Measurements from ENCODE around the gene PRDM16. TPM values are rescaled to one million over a fixed set of nuclear protein-coding genes. Genes with fewer than 3 reads are reported as not detected.

PRDM16 gene
- total RNA-seq, 1 experiment from 2014 or later, result 1.6 TPM

DNA sequence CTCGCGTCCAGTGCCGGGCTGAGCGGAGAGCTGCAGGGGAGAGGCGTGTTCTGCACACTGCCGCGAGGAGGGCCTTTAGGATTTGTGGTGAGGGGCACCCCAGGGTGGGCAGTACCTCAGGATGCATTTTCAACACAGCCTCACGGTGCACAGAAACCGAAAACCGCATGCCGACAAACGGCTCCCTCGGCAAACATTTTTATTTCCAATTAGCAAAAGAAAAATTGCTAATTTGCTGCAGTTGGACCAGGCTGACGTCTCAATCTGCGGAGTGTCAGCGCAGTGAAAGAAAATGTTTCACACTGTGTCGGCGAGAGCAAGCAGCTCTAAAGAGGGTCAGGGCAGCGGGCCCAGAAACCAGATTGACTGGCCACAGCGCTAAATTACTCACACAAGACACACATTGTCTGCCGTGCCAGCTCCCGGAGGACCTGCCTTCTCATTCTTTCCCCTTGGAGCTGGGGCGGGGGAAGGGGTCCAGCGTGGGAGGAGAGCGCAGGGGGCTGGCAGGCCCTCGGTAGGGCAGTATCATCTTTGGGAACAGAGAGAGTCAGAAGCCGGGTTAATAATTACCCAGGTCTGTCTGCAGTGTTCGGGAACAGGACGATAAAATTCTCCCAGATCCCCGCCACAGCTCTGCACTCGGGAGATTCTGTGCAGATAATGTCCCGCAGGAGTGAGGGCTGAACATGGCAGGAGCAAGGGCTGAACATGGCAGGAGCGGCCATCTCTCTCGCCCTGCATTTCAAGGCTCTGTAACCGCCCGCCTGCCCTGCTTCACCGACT, 150.2 kb downstream of the PRDM16 start:
- Mint-ChIP-seq H3K27ac (peak overlapping the region; percentile 41; the same call in 1 of the 2 replicates), H3K9me3 (no peaks in the 10 kb centered on the region), H3K4me1 (peaks cover 6% of the 10 kb centered on the region; the same call in 1 of the 2 replicates), H3K36me3 (no peaks in the 10 kb centered on the region), H3K27me3 (ENCODE audit: low read depth) (no peaks in the 10 kb centered on the region), H3K4me3 (no peak overlapping the region)
- TF ChIP-seq MYBL2 (CRISPR knock-in tag; IDR thresholded peaks at IDR 0.05) (no peak), NR2C2 (CRISPR knock-in tag; IDR thresholded peaks at IDR 0.05) (no peak), ZNF219 (CRISPR knock-in tag; IDR thresholded peaks at IDR 0.05; ENCODE audit: borderline replicate concordance) (no peak), NFATC4 (CRISPR knock-in tag; IDR thresholded peaks at IDR 0.05) (no peak)
- TF ChIP-seq, protein P1, sequence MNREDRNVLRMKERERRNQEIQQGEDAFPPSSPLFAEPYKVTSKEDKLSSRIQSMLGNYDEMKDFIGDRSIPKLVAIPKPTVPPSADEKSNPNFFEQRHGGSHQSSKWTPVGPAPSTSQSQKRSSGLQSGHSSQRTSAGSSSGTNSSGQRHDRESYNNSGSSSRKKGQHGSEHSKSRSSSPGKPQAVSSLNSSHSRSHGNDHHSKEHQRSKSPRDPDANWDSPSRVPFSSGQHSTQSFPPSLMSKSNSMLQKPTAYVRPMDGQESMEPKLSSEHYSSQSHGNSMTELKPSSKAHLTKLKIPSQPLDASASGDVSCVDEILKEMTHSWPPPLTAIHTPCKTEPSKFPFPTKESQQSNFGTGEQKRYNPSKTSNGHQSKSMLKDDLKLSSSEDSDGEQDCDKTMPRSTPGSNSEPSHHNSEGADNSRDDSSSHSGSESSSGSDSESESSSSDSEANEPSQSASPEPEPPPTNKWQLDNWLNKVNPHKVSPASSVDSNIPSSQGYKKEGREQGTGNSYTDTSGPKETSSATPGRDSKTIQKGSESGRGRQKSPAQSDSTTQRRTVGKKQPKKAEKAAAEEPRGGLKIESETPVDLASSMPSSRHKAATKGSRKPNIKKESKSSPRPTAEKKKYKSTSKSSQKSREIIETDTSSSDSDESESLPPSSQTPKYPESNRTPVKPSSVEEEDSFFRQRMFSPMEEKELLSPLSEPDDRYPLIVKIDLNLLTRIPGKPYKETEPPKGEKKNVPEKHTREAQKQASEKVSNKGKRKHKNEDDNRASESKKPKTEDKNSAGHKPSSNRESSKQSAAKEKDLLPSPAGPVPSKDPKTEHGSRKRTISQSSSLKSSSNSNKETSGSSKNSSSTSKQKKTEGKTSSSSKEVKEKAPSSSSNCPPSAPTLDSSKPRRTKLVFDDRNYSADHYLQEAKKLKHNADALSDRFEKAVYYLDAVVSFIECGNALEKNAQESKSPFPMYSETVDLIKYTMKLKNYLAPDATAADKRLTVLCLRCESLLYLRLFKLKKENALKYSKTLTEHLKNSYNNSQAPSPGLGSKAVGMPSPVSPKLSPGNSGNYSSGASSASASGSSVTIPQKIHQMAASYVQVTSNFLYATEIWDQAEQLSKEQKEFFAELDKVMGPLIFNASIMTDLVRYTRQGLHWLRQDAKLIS (CRISPR knock-in tag; IDR thresholded peaks at IDR 0.05; ENCODE audit: borderline replicate concordance), result no peak
- TF ChIP-seq, protein P2, sequence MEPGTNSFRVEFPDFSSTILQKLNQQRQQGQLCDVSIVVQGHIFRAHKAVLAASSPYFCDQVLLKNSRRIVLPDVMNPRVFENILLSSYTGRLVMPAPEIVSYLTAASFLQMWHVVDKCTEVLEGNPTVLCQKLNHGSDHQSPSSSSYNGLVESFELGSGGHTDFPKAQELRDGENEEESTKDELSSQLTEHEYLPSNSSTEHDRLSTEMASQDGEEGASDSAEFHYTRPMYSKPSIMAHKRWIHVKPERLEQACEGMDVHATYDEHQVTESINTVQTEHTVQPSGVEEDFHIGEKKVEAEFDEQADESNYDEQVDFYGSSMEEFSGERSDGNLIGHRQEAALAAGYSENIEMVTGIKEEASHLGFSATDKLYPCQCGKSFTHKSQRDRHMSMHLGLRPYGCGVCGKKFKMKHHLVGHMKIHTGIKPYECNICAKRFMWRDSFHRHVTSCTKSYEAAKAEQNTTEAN (CRISPR knock-in tag; IDR thresholded peaks at IDR 0.05), result no peak
- TF ChIP-seq, protein P3, sequence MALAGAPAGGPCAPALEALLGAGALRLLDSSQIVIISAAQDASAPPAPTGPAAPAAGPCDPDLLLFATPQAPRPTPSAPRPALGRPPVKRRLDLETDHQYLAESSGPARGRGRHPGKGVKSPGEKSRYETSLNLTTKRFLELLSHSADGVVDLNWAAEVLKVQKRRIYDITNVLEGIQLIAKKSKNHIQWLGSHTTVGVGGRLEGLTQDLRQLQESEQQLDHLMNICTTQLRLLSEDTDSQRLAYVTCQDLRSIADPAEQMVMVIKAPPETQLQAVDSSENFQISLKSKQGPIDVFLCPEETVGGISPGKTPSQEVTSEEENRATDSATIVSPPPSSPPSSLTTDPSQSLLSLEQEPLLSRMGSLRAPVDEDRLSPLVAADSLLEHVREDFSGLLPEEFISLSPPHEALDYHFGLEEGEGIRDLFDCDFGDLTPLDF (CRISPR knock-in tag; IDR thresholded peaks at IDR 0.05), result no peak
- TF ChIP-seq, protein P4, sequence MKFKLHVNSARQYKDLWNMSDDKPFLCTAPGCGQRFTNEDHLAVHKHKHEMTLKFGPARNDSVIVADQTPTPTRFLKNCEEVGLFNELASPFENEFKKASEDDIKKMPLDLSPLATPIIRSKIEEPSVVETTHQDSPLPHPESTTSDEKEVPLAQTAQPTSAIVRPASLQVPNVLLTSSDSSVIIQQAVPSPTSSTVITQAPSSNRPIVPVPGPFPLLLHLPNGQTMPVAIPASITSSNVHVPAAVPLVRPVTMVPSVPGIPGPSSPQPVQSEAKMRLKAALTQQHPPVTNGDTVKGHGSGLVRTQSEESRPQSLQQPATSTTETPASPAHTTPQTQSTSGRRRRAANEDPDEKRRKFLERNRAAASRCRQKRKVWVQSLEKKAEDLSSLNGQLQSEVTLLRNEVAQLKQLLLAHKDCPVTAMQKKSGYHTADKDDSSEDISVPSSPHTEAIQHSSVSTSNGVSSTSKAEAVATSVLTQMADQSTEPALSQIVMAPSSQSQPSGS (CRISPR knock-in tag; IDR thresholded peaks at IDR 0.05; ENCODE audit: borderline replicate concordance, low read depth), result no peak
- ATAC-seq, result no peak
- ChIA-PET POLR2A (no interaction called here), CTCF (no interaction called here)
- DNase-seq (ENCODE audit: low spot score), result no peak

DNA sequence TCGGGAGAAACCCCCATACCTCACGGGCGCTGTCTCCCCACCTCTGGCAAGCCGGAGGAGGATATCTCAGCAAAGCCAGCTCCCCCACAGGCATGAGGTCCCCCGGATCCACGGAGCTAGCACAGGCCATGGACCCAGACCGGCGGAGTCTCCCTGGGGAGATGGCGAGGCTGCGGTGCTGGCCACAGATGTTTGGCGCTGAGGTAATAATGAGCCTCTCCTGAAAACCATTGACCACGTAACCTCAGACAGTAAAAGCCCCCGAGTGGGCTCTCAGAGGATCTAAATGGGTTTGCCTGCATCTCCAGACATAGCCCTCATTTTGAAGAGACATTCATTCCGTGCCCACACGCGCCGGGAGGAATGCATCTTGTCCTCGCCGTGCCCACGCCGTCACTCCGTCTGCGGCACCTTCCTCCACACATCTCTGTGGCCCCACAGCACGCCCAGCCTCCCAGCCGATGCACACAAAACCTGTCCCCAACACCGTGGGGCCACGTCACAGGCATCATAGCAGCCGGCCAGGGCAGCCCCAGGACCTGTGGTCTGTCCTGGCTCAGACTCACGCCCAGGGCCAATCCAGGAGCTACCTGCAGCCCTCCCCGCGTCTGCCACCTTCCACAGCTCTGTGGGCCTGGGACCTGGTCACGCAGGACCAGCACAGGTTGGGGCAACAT, 150.9 kb downstream of the PRDM16 start:
- ChIA-PET CTCF (no interaction called here), POLR2A (no interaction called here)
- DNase-seq (ENCODE audit: low spot score), result no peak
- no peak overlapping the region for H3K4me3 Mint-ChIP-seq
- no peaks in the 10 kb centered on the region for H3K27me3 Mint-ChIP-seq (ENCODE audit: low read depth)
- no peak for ATAC-seq
- peaks cover 6% of the 10 kb centered on the region; the same call in 1 of the 2 replicates for H3K4me1 Mint-ChIP-seq
- no peak overlapping the region for H3K27ac Mint-ChIP-seq
- H3K9me3 Mint-ChIP-seq, result no peaks in the 10 kb centered on the region
- H3K36me3 Mint-ChIP-seq, result no peaks in the 10 kb centered on the region
- TF ChIP-seq GTF2I (CRISPR knock-in tag; conservative IDR thresholded peaks at IDR 0.05), result no peak
- TF ChIP-seq SP1 (CRISPR knock-in tag; conservative IDR thresholded peaks at IDR 0.05), result no peak
- TF ChIP-seq, protein P5, sequence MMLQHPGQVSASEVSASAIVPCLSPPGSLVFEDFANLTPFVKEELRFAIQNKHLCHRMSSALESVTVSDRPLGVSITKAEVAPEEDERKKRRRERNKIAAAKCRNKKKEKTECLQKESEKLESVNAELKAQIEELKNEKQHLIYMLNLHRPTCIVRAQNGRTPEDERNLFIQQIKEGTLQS (CRISPR knock-in tag; conservative IDR thresholded peaks at IDR 0.05), result no peak
- TF ChIP-seq ZBTB21 (CRISPR knock-in tag; IDR thresholded peaks at IDR 0.05; ENCODE audit: borderline replicate concordance), result no peak
- TF ChIP-seq JUN (CRISPR knock-in tag; IDR thresholded peaks at IDR 0.05), result no peak
- TF ChIP-seq, protein P3 (CRISPR knock-in tag; IDR thresholded peaks at IDR 0.05), result no peak
- TF ChIP-seq ZNF232 (CRISPR knock-in tag; IDR thresholded peaks at IDR 0.05), result no peak
- TF ChIP-seq SOX15 (CRISPR knock-in tag; IDR thresholded peaks at IDR 0.05), result no peak
- no peak for TF ChIP-seq RELA (CRISPR knock-in tag; IDR thresholded peaks at IDR 0.05; ENCODE audit: borderline replicate concordance)
